ENCODE data around the gene S100G.

DNA sequence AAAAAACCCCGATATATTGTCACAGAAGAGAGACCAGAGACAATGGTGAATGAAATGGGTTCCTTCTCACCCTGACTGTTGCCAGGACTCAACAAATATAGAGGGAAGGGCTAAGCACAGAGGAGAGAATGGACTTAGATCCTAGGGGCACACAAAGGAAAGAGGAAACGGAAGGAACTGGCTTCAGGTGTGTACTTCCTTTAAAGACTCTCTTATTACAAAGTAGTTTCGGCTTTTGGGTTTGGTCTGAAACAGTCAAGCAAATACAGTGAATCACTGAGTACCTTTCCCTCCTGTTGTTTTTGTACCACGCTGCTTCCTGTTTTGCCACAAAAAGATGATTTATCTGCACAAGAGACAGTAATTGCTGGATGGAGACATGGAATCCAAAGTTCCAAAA, 46.1 kb upstream of the S100G start:
- TF ChIP-seq EHMT2 (IDR thresholded peaks at IDR 0.05; ENCODE audit: low read depth) (no peak), CHD4 (IDR thresholded peaks at IDR 0.05; ENCODE audit: borderline replicate concordance) (no peak), RCOR1 (IDR thresholded peaks at IDR 0.05; ENCODE audit: low read depth, low read length) (no peak), NFE2L2 (conservative IDR thresholded peaks at IDR 0.05; ENCODE audit: low read length) (no peak), RFX5 (IDR thresholded peaks at IDR 0.05) (no peak), NR3C1 (IDR thresholded peaks at IDR 0.05) (no peak), SMC3 (IDR thresholded peaks at IDR 0.05) (no peak)
- TF ChIP-seq, protein P1, sequence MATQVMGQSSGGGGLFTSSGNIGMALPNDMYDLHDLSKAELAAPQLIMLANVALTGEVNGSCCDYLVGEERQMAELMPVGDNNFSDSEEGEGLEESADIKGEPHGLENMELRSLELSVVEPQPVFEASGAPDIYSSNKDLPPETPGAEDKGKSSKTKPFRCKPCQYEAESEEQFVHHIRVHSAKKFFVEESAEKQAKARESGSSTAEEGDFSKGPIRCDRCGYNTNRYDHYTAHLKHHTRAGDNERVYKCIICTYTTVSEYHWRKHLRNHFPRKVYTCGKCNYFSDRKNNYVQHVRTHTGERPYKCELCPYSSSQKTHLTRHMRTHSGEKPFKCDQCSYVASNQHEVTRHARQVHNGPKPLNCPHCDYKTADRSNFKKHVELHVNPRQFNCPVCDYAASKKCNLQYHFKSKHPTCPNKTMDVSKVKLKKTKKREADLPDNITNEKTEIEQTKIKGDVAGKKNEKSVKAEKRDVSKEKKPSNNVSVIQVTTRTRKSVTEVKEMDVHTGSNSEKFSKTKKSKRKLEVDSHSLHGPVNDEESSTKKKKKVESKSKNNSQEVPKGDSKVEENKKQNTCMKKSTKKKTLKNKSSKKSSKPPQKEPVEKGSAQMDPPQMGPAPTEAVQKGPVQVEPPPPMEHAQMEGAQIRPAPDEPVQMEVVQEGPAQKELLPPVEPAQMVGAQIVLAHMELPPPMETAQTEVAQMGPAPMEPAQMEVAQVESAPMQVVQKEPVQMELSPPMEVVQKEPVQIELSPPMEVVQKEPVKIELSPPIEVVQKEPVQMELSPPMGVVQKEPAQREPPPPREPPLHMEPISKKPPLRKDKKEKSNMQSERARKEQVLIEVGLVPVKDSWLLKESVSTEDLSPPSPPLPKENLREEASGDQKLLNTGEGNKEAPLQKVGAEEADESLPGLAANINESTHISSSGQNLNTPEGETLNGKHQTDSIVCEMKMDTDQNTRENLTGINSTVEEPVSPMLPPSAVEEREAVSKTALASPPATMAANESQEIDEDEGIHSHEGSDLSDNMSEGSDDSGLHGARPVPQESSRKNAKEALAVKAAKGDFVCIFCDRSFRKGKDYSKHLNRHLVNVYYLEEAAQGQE (IDR thresholded peaks at IDR 0.05), result no peak
- TF ChIP-seq, protein P2, sequence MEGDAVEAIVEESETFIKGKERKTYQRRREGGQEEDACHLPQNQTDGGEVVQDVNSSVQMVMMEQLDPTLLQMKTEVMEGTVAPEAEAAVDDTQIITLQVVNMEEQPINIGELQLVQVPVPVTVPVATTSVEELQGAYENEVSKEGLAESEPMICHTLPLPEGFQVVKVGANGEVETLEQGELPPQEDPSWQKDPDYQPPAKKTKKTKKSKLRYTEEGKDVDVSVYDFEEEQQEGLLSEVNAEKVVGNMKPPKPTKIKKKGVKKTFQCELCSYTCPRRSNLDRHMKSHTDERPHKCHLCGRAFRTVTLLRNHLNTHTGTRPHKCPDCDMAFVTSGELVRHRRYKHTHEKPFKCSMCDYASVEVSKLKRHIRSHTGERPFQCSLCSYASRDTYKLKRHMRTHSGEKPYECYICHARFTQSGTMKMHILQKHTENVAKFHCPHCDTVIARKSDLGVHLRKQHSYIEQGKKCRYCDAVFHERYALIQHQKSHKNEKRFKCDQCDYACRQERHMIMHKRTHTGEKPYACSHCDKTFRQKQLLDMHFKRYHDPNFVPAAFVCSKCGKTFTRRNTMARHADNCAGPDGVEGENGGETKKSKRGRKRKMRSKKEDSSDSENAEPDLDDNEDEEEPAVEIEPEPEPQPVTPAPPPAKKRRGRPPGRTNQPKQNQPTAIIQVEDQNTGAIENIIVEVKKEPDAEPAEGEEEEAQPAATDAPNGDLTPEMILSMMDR (IDR thresholded peaks at IDR 0.05), result no peak
- TF ChIP-seq, protein P3, sequence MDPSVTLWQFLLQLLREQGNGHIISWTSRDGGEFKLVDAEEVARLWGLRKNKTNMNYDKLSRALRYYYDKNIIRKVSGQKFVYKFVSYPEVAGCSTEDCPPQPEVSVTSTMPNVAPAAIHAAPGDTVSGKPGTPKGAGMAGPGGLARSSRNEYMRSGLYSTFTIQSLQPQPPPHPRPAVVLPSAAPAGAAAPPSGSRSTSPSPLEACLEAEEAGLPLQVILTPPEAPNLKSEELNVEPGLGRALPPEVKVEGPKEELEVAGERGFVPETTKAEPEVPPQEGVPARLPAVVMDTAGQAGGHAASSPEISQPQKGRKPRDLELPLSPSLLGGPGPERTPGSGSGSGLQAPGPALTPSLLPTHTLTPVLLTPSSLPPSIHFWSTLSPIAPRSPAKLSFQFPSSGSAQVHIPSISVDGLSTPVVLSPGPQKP (IDR thresholded peaks at IDR 0.05; ENCODE audit: low read depth, low read length), result no peak
- TF ChIP-seq, protein P4, sequence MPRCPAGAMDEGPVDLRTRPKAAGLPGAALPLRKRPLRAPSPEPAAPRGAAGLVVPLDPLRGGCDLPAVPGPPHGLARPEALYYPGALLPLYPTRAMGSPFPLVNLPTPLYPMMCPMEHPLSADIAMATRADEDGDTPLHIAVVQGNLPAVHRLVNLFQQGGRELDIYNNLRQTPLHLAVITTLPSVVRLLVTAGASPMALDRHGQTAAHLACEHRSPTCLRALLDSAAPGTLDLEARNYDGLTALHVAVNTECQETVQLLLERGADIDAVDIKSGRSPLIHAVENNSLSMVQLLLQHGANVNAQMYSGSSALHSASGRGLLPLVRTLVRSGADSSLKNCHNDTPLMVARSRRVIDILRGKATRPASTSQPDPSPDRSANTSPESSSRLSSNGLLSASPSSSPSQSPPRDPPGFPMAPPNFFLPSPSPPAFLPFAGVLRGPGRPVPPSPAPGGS (IDR thresholded peaks at IDR 0.05), result no peak
- TF ChIP-seq, protein P5, sequence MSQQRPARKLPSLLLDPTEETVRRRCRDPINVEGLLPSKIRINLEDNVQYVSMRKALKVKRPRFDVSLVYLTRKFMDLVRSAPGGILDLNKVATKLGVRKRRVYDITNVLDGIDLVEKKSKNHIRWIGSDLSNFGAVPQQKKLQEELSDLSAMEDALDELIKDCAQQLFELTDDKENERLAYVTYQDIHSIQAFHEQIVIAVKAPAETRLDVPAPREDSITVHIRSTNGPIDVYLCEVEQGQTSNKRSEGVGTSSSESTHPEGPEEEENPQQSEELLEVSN (IDR thresholded peaks at IDR 0.05; ENCODE audit: borderline replicate concordance, low read depth), result no peak
